Mucosa of descending colon (tissue), 3 donors: Measurements from ENCODE around the gene ZNF569. TPM values are rescaled to one million over a fixed set of nuclear protein-coding genes. Genes with fewer than 3 reads are reported as not detected.
"Not testable (repeated sequence)": the region's sequence is repeated elsewhere in the genome, so short reads cannot be mapped to it uniquely, and the experiment has no call there.

ENCODE experiments used
- ATAC-seq: fragments of 200-7000 bp; cut with Tn5 transposase; one replicate; pipeline ENCODE4 v1.9.1; 2020; ENCODE audit warnings: mild to moderate bottlenecking, moderate library complexity
- DNase-seq, 3 donors: peaks; one replicate each; pipeline ENCODE4 v3.0.0-alpha.2; 2020
- H3K36me3 ChIP-seq: fragments of 200-600 bp; one replicate; pipeline ENCODE4 v1.8.0; 2021; ENCODE audit warnings: low read depth, mild to moderate bottlenecking
- H3K4me1 ChIP-seq: fragments of 200-600 bp; one replicate; pipeline ENCODE4 v1.8.0; 2021; ENCODE audit warnings: low read depth, mild to moderate bottlenecking
- H3K4me3 ChIP-seq: fragments of 200-600 bp; one replicate; pipeline ENCODE4 v1.8.0; 2021; ENCODE audit warnings: mild to moderate bottlenecking
- H3K9me3 ChIP-seq: fragments of 200-600 bp; one replicate; pipeline ENCODE4 v1.8.0; 2021; ENCODE audit warnings: mild to moderate bottlenecking
- intact Hi-C, 2 donors: fragments of 100-400 bp; cut with DNase I in 1 of 2; cut with micrococcal nuclease in 1 of 2; formaldehyde crosslinking; loops; one replicate each; pipeline versions ENCODE4 v1.11.0 to v1.11.1; 2022; cut with DNase I, micrococcal nuclease
- total RNA-seq, 3 donors: library from RNA; stranded (reverse); fragmentation: NEBNext Ultra II Directional in 2 of 3; extraction: Animal tissue kit (Norgen Biotek cat#: 25700) in 2 of 3; gene quantifications; one replicate each; pipeline versions ENCODE4 v1.2.1 to v1.2.4, GENCODE V29; 2021 to 2023
- TF ChIP-seq, protein P1 (sequence below): fragments of 200-600 bp; IDR thresholded peaks from one replicate; pipeline ENCODE4 v1.8.0; 2022; ENCODE audit warnings: antibody characterized with exemption, mild to moderate bottlenecking
- donor health status: DM: no; HTN: no; CAD: no; lungs with moderate emphysema.
- donor health status: DM: no; HTN: no; CAD: no.
- donor health status: DM: no; HTN: yes; CAD: no.

The ZNF569 gene
- total RNA-seq, 3 donors from 2014 or later, result 1.8 to 6.3 (median 2.1) TPM

DNA sequence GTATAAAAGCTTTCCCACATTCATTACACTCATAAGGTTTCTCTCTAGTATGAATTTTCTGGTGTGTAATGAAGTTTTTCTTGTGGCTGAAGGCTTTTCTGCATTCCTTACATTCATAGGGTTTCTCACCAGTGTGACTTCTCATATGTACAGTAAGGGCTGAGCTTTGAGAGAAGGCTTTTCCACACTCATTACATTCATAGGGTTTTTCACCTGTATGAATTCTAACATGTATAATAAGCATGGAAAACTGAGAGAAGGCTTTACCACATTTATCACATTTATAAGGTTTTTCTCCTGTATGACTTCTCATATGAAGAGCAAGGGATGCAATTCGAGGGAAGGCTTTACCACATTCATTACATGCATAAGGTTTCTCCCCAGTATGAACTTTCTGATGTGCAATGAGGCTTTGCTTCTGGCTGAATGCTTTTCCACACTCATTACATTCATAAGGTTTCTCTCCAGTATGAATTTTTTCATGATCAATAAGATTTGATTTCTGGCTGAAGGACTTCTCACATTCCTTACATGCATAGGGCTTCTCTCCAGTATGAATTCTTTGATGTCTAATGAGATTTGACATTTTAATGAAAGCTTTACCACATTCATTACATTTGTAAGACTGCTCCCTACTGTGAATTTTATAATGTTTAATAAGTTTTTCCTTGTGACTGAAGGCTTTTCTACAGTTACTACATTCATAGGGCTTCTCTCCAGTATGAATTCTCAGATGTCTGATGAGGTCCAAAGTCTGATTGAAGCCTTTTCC lies 53.7 kb downstream of the ZNF569 start:
- Histone ChIP-seq H3K4me1 (no peaks in the 10 kb centered on the region), H3K9me3 (peaks cover 100% of the 10 kb centered on the region), H3K36me3 (no peaks in the 10 kb centered on the region), H3K4me3 (no peak overlapping the region)
- TF ChIP-seq, protein P1, sequence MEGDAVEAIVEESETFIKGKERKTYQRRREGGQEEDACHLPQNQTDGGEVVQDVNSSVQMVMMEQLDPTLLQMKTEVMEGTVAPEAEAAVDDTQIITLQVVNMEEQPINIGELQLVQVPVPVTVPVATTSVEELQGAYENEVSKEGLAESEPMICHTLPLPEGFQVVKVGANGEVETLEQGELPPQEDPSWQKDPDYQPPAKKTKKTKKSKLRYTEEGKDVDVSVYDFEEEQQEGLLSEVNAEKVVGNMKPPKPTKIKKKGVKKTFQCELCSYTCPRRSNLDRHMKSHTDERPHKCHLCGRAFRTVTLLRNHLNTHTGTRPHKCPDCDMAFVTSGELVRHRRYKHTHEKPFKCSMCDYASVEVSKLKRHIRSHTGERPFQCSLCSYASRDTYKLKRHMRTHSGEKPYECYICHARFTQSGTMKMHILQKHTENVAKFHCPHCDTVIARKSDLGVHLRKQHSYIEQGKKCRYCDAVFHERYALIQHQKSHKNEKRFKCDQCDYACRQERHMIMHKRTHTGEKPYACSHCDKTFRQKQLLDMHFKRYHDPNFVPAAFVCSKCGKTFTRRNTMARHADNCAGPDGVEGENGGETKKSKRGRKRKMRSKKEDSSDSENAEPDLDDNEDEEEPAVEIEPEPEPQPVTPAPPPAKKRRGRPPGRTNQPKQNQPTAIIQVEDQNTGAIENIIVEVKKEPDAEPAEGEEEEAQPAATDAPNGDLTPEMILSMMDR, result no peak
- DNase-seq (no peak), ATAC-seq (no peak)
- intact Hi-C loops, result no loop called here

DNA sequence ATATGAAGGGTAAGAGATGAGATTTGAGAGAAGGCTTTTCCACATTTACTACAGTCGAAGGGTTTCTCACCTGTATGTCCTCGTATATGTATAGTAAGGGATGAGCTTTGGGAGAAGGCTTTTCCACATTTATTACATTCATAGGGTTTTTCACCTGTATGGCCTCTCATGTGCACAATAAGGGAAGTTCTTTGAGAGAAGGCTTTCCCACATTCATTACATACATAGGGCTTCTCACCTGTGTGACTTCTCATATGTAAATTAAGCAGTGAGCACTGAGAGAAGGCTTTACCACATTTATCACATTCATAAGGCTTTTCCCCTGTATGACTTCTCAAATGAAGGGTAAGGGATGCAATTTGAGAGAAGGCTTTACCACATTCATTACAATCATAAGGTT lies 54.5 kb downstream of the ZNF569 start:
- Histone ChIP-seq H3K4me1 (no peaks in the 10 kb centered on the region), H3K9me3 (peaks cover 100% of the 10 kb centered on the region), H3K4me3 (no peak overlapping the region), H3K36me3 (no peaks in the 10 kb centered on the region)
- TF ChIP-seq, protein P1, result no peak
- ATAC-seq (no peak), DNase-seq (no peak)
- intact Hi-C loops, result no loop called here

DNA sequence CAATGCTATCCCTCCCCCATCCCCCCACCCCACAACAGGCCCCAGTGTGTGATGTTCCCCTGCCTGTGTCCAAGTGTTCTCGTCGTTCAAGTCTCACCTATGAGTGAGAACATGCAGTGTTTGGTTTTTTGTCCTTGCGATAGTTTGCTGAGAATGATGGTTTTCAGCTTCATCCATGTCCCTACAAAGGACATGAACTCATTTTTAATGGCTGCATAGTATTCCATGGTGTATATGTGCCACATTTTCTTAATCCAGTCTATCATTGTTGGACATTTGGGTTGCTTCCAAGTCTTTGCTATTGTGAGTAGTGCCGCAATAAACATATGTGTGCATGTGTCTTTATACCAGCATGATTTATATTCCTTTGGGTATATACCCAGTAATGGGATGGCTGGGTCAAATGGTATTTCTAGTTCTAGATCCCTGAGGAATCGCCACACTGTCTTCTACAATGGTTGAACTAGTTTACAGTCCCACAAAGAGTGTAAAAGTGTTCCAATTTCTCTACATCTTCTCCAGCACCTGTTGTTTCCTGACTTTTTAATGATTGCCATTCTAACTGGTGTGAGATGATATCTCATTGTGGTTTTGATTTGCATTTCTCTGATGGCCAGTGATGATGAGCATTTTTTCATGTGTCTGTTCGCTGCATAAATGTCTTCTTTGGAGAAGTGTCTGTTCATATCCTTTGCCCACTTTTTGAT lies 61.0 kb downstream of the ZNF569 start:
- H3K36me3 ChIP-seq, H3K4me3 ChIP-seq, DNase-seq, ATAC-seq, intact Hi-C loops, H3K4me1 ChIP-seq: not testable (repeated sequence)
- H3K9me3 ChIP-seq, result peaks cover 96% of the 10 kb centered on the region

DNA sequence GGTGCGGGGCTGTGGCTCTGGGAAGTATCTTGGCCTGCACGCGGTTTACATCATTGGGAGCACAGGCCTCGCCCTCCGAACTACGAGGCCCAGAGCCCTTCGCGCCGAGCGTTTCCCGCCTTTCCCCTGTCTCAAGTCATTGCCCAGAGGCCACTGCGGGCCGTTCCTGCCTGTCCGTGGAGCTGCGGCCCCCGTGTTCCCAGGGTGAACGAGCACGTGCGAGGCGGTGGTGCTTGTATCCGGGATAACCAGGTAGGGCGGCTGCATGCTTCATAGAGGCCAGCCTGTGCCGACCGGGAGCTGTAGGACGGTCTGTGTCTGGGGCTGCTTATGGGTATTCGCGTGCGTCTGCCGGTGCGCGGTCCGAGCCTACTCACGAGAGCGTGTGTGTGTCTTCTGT lies 63.8 kb downstream of the ZNF569 start:
- TF ChIP-seq, protein P1, result no peak
- ATAC-seq (no peak), DNase-seq (no peak)
- Histone ChIP-seq H3K9me3 (peaks cover 96% of the 10 kb centered on the region), H3K4me1 (no peaks in the 10 kb centered on the region), H3K4me3 (no peak overlapping the region), H3K36me3 (no peaks in the 10 kb centered on the region)
- intact Hi-C loops, result no loop called here

DNA sequence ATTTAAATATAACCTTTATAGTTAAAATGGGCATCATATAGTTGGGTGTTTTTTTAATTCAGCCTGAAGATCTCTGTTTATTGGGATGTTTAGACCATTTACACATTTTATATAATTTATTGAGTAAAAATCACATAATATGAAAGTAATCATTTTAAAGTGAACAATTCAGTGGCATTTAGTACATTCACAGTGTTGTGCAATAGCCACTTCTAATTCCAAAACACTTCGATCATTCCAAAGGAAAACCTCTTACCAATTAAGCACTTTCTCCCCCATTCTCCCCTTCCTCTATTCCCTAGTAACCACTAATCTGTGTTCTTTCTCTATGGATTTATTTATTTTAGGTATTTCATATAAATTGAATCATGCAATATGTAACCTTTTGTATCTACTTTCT lies 66.2 kb downstream of the ZNF569 start:
- Histone ChIP-seq H3K4me3 (no peak overlapping the region), H3K4me1 (no peaks in the 10 kb centered on the region), H3K36me3 (no peaks in the 10 kb centered on the region), H3K9me3 (peaks cover 96% of the 10 kb centered on the region)
- TF ChIP-seq, protein P1, result no peak
- intact Hi-C loops, result no loop called here
- DNase-seq, result no peak
- no peak for ATAC-seq

DNA sequence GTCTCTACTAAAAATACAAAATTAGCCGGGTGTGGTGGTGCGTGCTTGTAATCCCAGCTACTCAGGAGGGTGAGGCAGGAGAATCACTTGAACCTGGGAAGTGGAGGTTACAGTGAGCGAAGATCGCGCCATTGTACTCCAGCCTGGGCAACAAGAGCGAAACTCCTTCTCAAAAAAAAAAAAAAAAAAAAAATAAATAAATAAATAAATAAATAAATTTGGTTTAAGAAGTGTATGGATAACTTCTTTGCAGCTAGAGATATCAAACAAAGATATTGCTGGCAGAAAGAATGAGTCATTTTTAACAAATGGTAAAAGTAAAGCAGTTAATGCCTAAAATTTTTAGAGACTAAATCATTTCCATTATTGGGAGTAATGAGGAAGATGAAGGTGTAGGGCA lies 75.8 kb downstream of the ZNF569 start:
- peaks cover 16% of the 10 kb centered on the region for H3K36me3 ChIP-seq
- H3K4me1 ChIP-seq, ATAC-seq, DNase-seq, intact Hi-C loops, H3K4me3 ChIP-seq: not testable (repeated sequence)
- H3K9me3 ChIP-seq, result peaks cover 99% of the 10 kb centered on the region
